ENCODE data around the gene OPRPN. TPM values are rescaled to one million over a fixed set of nuclear protein-coding genes. Genes with fewer than 3 reads are reported as not detected.

Gene OPRPN
- polyA plus RNA-seq, 1 experiment = not detected

DNA sequence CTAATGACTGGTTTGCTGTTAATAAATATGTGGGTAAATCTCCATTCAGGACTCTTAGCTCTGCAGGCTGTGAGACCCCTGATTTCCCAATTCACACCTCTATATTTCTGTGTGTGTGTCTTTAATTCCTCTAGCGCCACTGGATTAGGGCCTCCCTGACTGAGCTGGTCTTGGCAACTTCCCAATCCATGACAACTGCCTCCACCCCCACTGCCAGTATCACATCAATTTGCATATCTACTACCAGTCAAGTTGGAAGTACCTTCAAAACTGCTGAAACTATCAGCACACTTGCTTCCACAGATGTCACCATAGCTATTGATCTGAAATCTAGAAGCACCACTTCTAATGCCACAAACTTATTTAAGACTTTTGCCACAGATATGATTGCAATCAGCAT lies 27.6 kb downstream of the OPRPN start:
- Histone ChIP-seq H3K27me3 (ENCODE audit: control insufficient read depth, insufficient read depth, low read length) (no peaks in the 10 kb centered on the region), H3K9me3 (ENCODE audit: control insufficient read depth, insufficient read depth, low read length) (no peaks in the 10 kb centered on the region), H3K27ac (ENCODE audit: low read depth, low read length) (no peak overlapping the region), H3K4me3 (ENCODE audit: low read depth, low read length) (no peak overlapping the region)
- DNase-seq (ENCODE audit: low read depth, low spot score) = no peak
- ChIA-PET POLR2A (no interaction called here), CTCF (no interaction called here)
- TF ChIP-seq, protein P1, sequence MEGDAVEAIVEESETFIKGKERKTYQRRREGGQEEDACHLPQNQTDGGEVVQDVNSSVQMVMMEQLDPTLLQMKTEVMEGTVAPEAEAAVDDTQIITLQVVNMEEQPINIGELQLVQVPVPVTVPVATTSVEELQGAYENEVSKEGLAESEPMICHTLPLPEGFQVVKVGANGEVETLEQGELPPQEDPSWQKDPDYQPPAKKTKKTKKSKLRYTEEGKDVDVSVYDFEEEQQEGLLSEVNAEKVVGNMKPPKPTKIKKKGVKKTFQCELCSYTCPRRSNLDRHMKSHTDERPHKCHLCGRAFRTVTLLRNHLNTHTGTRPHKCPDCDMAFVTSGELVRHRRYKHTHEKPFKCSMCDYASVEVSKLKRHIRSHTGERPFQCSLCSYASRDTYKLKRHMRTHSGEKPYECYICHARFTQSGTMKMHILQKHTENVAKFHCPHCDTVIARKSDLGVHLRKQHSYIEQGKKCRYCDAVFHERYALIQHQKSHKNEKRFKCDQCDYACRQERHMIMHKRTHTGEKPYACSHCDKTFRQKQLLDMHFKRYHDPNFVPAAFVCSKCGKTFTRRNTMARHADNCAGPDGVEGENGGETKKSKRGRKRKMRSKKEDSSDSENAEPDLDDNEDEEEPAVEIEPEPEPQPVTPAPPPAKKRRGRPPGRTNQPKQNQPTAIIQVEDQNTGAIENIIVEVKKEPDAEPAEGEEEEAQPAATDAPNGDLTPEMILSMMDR (IDR thresholded peaks at IDR 0.05; ENCODE audit: low read depth, low read length) = no peak

DNA sequence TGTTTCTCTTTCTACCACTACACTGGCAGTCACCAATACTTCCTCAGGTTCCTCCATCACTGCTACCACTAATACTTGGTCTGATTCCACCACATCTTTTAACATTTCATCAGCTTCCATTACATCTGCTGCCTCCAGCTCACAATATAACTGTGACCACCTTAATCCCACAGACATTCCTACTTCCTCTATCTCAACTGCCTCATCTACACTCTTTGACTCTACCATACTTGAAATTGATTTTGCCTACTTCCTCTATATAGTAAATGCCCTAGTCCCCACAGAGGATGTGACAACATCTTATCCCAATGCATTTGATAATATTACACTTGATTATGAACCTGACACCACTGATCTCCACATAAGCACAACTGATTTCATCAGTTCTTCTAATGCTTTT lies 29.0 kb downstream of the OPRPN start:
- no peak for DNase-seq (ENCODE audit: low read depth, low spot score)
- no peak overlapping the region for H3K27ac ChIP-seq (ENCODE audit: low read depth, low read length)
- CTCF ChIA-PET = no interaction called here
- TF ChIP-seq, protein P1 (IDR thresholded peaks at IDR 0.05; ENCODE audit: low read depth, low read length) = no peak
- H3K4me3 ChIP-seq (ENCODE audit: low read depth, low read length) = no peak overlapping the region
- no peaks in the 10 kb centered on the region for H3K27me3 ChIP-seq (ENCODE audit: control insufficient read depth, insufficient read depth, low read length)
- POLR2A ChIA-PET = no interaction called here
- no peaks in the 10 kb centered on the region for H3K9me3 ChIP-seq (ENCODE audit: control insufficient read depth, insufficient read depth, low read length)

DNA sequence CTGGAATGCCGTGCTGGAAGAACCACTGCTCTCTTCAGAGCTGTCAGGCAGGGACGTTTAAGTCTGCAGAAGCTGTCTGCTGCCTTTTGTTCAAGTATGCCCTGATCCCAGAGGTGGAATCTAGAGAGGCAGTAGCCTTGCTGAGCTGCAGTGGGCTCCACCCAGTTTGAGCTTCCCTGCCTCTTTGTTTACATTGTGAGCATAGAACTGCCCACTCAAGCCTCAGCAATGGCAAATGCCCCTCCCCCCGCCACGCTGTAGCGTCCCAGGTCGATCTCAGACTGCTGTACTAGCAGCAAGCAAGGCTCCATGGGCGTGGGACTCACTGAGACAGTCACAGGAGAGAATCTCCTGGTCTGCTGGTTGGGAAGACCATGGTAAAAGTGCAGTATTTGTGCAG lies 39.5 kb downstream of the OPRPN start:
- POLR2A ChIA-PET = no interaction called here

DNA sequence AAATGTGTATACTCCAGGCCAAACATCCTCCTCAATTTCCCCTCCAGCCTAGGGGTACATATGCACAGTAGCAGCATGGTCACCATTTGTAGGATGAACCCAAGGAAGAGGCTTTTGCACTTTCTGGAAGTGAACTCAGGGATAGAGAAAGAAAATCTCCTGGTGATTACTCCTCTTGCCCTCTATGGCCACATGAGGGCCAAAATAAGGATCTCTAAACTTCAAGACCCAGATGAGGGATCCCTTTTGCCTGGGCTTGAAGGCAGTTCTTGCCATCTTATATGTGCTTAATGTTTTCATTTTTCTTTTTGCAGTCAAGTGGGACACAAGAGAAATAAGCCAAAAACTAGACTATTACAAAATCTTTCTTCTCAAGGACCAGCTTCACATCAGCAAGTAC lies 44.7 kb downstream of the OPRPN start:
- Histone ChIP-seq H3K4me3 (ENCODE audit: low read depth, low read length) (no peak overlapping the region), H3K9me3 (ENCODE audit: control insufficient read depth, insufficient read depth, low read length) (no peaks in the 10 kb centered on the region), H3K27ac (ENCODE audit: low read depth, low read length) (no peak overlapping the region), H3K27me3 (ENCODE audit: control insufficient read depth, insufficient read depth, low read length) (no peaks in the 10 kb centered on the region)
- no peak for DNase-seq (ENCODE audit: low read depth, low spot score)
- TF ChIP-seq, protein P1 (IDR thresholded peaks at IDR 0.05; ENCODE audit: low read depth, low read length) = no peak
- CTCF ChIA-PET = no interaction called here
- POLR2A ChIA-PET = no interaction called here

More for the DNA sequence above, 39.5 kb downstream of the OPRPN start:
- Histone ChIP-seq H3K4me3 (ENCODE audit: low read depth, low read length) (no peak overlapping the region), H3K9me3 (ENCODE audit: control insufficient read depth, insufficient read depth, low read length) (no peaks in the 10 kb centered on the region), H3K27me3 (ENCODE audit: control insufficient read depth, insufficient read depth, low read length) (no peaks in the 10 kb centered on the region), H3K27ac (ENCODE audit: low read depth, low read length) (no peak overlapping the region)
- TF ChIP-seq, protein P1 (IDR thresholded peaks at IDR 0.05; ENCODE audit: low read depth, low read length) = no peak
- DNase-seq (ENCODE audit: low read depth, low spot score) = no peak
- CTCF ChIA-PET = no interaction called here

DNA sequence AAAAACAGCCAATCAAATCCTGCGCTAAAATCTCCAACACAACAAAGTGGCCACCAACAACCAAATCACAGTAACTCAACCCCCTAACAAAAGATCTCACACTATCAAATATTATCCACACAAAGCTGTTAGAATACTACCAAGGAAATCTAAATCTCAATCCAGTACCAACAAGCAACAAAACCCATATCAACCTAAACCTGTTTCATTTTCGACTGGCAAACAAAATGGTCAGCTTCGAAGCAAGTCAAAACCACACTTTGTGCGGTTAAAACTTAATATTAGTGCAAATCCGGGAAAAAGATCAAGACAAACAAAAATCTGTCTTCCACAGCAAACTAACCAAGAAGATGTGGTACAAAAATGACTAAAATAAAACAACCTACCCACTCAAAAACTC lies 45.6 kb downstream of the OPRPN start:
- ChIA-PET CTCF (no interaction called here), POLR2A (no interaction called here)
- TF ChIP-seq, protein P1 (IDR thresholded peaks at IDR 0.05; ENCODE audit: low read depth, low read length) = no peak
- Histone ChIP-seq H3K9me3 (ENCODE audit: control insufficient read depth, insufficient read depth, low read length) (no peaks in the 10 kb centered on the region), H3K4me3 (ENCODE audit: low read depth, low read length) (no peak overlapping the region), H3K27me3 (ENCODE audit: control insufficient read depth, insufficient read depth, low read length) (no peaks in the 10 kb centered on the region), H3K27ac (ENCODE audit: low read depth, low read length) (no peak overlapping the region)
- no peak for DNase-seq (ENCODE audit: low read depth, low spot score)
